H1 (cell line): Measurements from ENCODE around the gene SLC25A53.

Experiments
- CREB1 ChIP-seq: IDR thresholded peaks from 2 replicates; pipeline ENCODE4 v1.6.1; 2012; ENCODE audit warnings: inconsistent platforms
- KDM5A ChIP-seq: fragments of 200-600 bp; IDR thresholded peaks from 2 replicates; pipeline ENCODE4 v1.7.1; 2012; ENCODE audit warnings: mild to moderate bottlenecking, low read length, inconsistent platforms, mixed read lengths
- RFX5 ChIP-seq: IDR thresholded peaks from 2 replicates; pipeline ENCODE4 v1.6.1; 2011; ENCODE audit warnings: low read depth, low read length, improper control_type of control experiment, borderline replicate concordance
- SUZ12 ChIP-seq: fragments of 200-600 bp; sonication (generic); IDR thresholded peaks from 2 replicates; pipeline ENCODE4 v1.6.1; 2012; ENCODE audit warnings: mild to moderate bottlenecking, inconsistent platforms, low read length, moderate library complexity, mixed read lengths
- TCF12 ChIP-seq: IDR thresholded peaks from 2 replicates; pipeline ENCODE4 v1.6.1; 2011; ENCODE audit warnings: low read depth, mild to moderate bottlenecking, low read length
- YY1 ChIP-seq: IDR thresholded peaks from 2 replicates; pipeline ENCODE4 v1.6.1; 2011; ENCODE audit warnings: low read depth, mild to moderate bottlenecking, low read length
- TF ChIP-seq, protein P1 (sequence below), 3 experiments: IDR thresholded peaks; 1 replicate in 2 of 3; 2 replicates in 1 of 3; pipeline versions ENCODE4 v1.5.1 to v1.6.1; 2011; ENCODE audit warnings: low read length in 3 of 3, mild to moderate bottlenecking in 3 of 3, inconsistent platforms in 2 of 3, low read depth in 1 of 3, moderate library complexity in 1 of 3; ENCODE audit not compliant: insufficient read depth in 1 of 3; ENCODE audit errors: control extremely low read depth in 1 of 3
- TF ChIP-seq, protein P2 (sequence below): fragments of 300-600 bp; sonication (generic); IDR thresholded peaks from 2 replicates; pipeline ENCODE4 v1.7.1; 2012; ENCODE audit warnings: low read length, moderate library complexity, mild to moderate bottlenecking, inconsistent platforms; ENCODE audit not compliant: insufficient replicate concordance

DNA sequence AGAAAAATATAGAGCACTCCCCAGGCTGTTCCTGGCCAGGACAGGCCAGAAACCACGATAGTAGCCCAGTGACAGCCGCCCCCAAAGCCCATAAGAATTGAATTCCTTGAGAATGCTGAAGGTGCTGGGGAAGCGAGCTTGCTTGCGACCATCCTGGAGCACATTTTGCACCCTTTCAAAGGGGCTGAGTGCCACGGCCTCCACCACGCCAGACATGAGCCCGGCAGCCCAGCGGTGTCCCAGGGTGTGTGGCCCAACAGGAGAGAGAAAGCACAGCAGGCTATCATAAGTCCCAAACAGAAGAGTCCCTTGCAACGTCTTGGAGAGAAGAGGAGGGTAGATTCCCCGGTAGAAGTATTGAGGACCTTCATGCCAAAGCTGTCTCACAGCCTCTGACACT, 52.1 kb downstream of the SLC25A53 start:
- no peak for TF ChIP-seq YY1
- TF ChIP-seq, protein P1, sequence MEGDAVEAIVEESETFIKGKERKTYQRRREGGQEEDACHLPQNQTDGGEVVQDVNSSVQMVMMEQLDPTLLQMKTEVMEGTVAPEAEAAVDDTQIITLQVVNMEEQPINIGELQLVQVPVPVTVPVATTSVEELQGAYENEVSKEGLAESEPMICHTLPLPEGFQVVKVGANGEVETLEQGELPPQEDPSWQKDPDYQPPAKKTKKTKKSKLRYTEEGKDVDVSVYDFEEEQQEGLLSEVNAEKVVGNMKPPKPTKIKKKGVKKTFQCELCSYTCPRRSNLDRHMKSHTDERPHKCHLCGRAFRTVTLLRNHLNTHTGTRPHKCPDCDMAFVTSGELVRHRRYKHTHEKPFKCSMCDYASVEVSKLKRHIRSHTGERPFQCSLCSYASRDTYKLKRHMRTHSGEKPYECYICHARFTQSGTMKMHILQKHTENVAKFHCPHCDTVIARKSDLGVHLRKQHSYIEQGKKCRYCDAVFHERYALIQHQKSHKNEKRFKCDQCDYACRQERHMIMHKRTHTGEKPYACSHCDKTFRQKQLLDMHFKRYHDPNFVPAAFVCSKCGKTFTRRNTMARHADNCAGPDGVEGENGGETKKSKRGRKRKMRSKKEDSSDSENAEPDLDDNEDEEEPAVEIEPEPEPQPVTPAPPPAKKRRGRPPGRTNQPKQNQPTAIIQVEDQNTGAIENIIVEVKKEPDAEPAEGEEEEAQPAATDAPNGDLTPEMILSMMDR (IDR thresholded peaks at IDR 0.05; ENCODE audit: control extremely low read depth in 1 of 3, insufficient read depth in 1 of 3, low read depth in 1 of 3, low read length in 3 of 3), result no peak
- TF ChIP-seq KDM5A, result no peak
- no peak for TF ChIP-seq SUZ12
- TF ChIP-seq TCF12, result no peak
- TF ChIP-seq, protein P2, sequence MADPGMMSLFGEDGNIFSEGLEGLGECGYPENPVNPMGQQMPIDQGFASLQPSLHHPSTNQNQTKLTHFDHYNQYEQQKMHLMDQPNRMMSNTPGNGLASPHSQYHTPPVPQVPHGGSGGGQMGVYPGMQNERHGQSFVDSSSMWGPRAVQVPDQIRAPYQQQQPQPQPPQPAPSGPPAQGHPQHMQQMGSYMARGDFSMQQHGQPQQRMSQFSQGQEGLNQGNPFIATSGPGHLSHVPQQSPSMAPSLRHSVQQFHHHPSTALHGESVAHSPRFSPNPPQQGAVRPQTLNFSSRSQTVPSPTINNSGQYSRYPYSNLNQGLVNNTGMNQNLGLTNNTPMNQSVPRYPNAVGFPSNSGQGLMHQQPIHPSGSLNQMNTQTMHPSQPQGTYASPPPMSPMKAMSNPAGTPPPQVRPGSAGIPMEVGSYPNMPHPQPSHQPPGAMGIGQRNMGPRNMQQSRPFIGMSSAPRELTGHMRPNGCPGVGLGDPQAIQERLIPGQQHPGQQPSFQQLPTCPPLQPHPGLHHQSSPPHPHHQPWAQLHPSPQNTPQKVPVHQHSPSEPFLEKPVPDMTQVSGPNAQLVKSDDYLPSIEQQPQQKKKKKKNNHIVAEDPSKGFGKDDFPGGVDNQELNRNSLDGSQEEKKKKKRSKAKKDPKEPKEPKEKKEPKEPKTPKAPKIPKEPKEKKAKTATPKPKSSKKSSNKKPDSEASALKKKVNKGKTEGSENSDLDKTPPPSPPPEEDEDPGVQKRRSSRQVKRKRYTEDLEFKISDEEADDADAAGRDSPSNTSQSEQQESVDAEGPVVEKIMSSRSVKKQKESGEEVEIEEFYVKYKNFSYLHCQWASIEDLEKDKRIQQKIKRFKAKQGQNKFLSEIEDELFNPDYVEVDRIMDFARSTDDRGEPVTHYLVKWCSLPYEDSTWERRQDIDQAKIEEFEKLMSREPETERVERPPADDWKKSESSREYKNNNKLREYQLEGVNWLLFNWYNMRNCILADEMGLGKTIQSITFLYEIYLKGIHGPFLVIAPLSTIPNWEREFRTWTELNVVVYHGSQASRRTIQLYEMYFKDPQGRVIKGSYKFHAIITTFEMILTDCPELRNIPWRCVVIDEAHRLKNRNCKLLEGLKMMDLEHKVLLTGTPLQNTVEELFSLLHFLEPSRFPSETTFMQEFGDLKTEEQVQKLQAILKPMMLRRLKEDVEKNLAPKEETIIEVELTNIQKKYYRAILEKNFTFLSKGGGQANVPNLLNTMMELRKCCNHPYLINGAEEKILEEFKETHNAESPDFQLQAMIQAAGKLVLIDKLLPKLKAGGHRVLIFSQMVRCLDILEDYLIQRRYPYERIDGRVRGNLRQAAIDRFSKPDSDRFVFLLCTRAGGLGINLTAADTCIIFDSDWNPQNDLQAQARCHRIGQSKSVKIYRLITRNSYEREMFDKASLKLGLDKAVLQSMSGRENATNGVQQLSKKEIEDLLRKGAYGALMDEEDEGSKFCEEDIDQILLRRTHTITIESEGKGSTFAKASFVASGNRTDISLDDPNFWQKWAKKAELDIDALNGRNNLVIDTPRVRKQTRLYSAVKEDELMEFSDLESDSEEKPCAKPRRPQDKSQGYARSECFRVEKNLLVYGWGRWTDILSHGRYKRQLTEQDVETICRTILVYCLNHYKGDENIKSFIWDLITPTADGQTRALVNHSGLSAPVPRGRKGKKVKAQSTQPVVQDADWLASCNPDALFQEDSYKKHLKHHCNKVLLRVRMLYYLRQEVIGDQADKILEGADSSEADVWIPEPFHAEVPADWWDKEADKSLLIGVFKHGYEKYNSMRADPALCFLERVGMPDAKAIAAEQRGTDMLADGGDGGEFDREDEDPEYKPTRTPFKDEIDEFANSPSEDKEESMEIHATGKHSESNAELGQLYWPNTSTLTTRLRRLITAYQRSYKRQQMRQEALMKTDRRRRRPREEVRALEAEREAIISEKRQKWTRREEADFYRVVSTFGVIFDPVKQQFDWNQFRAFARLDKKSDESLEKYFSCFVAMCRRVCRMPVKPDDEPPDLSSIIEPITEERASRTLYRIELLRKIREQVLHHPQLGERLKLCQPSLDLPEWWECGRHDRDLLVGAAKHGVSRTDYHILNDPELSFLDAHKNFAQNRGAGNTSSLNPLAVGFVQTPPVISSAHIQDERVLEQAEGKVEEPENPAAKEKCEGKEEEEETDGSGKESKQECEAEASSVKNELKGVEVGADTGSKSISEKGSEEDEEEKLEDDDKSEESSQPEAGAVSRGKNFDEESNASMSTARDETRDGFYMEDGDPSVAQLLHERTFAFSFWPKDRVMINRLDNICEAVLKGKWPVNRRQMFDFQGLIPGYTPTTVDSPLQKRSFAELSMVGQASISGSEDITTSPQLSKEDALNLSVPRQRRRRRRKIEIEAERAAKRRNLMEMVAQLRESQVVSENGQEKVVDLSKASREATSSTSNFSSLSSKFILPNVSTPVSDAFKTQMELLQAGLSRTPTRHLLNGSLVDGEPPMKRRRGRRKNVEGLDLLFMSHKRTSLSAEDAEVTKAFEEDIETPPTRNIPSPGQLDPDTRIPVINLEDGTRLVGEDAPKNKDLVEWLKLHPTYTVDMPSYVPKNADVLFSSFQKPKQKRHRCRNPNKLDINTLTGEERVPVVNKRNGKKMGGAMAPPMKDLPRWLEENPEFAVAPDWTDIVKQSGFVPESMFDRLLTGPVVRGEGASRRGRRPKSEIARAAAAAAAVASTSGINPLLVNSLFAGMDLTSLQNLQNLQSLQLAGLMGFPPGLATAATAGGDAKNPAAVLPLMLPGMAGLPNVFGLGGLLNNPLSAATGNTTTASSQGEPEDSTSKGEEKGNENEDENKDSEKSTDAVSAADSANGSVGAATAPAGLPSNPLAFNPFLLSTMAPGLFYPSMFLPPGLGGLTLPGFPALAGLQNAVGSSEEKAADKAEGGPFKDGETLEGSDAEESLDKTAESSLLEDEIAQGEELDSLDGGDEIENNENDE, result no peak
- no peak for TF ChIP-seq RFX5
- TF ChIP-seq CREB1, result no peak
